Activated CD4-positive, alpha-beta memory T cell treated with anti-CD3 and anti-CD28 coated beads for 36 hours (primary cell): Measurements from ENCODE around the gene TSSK6. TPM values are rescaled to one million over a fixed set of nuclear protein-coding genes. Genes with fewer than 3 reads are reported as not detected.

ENCODE experiments used
- CTCF ChIA-PET: fragments of 350-600 bp; sonication (Branson Sonifier 250); formaldehyde crosslinking; loops from one replicate; lab custom pipeline; 2021; ENCODE audit warnings: antibody characterized with exemption, inconsistent platforms; lab: Charles Lee
- POLR2A ChIA-PET: fragments of 350-600 bp; sonication (Branson Sonifier 250); formaldehyde crosslinking; loops from one replicate; lab custom pipeline; 2021; ENCODE audit warnings: antibody characterized with exemption; lab: Charles Lee
- DNase-seq: peaks from one replicate; pipeline ENCODE4 v3.0.0-alpha.2; 2020
- H3K27ac Mint-ChIP-seq: one replicate; pipeline ENCODE4 v1.8.0; 2021; ENCODE audit warnings: mixed read lengths
- H3K27me3 Mint-ChIP-seq: one replicate; pipeline ENCODE4 v1.8.0; 2021; ENCODE audit warnings: mixed read lengths
- H3K36me3 Mint-ChIP-seq: one replicate; pipeline ENCODE4 v1.8.0; 2021; ENCODE audit warnings: mixed read lengths
- H3K4me1 Mint-ChIP-seq: one replicate; pipeline ENCODE4 v1.8.0; 2021; ENCODE audit warnings: low read depth, mixed read lengths
- H3K4me3 Mint-ChIP-seq: one replicate; pipeline ENCODE4 v1.8.0; 2021; ENCODE audit warnings: mild to moderate bottlenecking, mixed read lengths
- H3K9me3 Mint-ChIP-seq: one replicate; pipeline ENCODE4 v1.8.0; 2021; ENCODE audit warnings: mixed read lengths
- intact Hi-C: fragments of 100-400 bp; cut with micrococcal nuclease; formaldehyde crosslinking; loops from one replicate; pipeline ENCODE4 v1.15.1; 2023
- total RNA-seq, 2 experiments: library from RNA; stranded (reverse); gene quantifications; one replicate each; pipeline ENCODE4 v1.2.3, GENCODE V29; 2021

The TSSK6 gene
- total RNA-seq, 2 experiments from 2014 or later = 3.1 to 4.7 TPM

DNA sequence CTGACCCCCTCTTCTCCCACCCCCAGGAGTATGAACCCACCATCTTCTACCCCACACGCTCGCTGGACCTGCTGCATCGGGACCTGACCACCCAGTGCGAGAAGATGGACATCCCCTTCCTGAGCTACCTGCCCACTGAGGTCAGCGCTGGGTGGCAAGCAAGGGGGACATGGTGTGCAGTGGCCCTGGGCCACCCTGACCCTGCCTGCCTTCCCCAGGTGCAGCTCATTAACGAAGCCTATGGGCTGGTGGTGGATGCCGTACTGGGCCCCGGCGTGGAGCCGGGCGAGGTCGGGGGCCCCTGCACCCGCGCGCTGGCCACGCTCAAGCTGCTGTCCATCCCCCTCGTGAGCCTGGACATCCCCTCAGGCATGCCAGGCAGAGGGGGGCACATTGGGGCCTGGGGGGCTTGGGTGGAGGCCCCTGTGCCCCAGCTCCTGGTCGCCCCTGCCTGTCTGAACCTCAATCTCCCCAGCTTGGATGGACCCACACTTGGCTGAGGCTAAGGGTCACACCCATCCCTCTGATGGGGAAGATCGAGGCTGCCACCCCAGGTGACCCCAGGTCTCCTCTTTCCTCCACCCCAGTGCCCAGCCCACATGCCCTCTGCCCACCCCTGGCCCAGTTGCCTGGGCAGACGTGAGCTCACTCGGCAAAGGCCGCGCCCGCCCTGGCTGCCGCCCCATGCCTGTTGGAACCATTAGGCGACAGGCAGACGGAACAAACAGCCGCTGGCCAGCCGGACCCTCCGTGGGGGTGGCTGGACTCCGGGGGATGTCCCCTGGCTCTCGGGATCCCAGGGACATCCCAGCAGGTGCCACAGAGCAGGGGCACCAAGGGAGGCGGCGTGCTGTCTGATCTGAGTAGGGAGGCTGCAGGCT is 20.2 kb upstream of the TSSK6 start:
- H3K27ac Mint-ChIP-seq = no peak overlapping the region
- H3K27me3 Mint-ChIP-seq = peaks cover 5% of the 10 kb centered on the region
- H3K4me3 Mint-ChIP-seq = no peak overlapping the region
- peaks cover 23% of the 10 kb centered on the region for H3K4me1 Mint-ChIP-seq
- no peaks in the 10 kb centered on the region for H3K9me3 Mint-ChIP-seq
- intact Hi-C loops = no loop called here
- ChIA-PET POLR2A (interaction anchor here (1.0 kb wide), 1 partner anchor 133 kb away, joined by 3 read pairs; the partner anchor contains the start of gene ZNF101), CTCF (interaction anchor here (0.8 to 2.7 kb wide), 4 partner anchors 19 to 108 kb away, joined by 3 to 13 read pairs (median 4); partner anchors contain the start of gene GMIP)
- no peak for DNase-seq
- peaks cover 2% of the 10 kb centered on the region for H3K36me3 Mint-ChIP-seq

DNA sequence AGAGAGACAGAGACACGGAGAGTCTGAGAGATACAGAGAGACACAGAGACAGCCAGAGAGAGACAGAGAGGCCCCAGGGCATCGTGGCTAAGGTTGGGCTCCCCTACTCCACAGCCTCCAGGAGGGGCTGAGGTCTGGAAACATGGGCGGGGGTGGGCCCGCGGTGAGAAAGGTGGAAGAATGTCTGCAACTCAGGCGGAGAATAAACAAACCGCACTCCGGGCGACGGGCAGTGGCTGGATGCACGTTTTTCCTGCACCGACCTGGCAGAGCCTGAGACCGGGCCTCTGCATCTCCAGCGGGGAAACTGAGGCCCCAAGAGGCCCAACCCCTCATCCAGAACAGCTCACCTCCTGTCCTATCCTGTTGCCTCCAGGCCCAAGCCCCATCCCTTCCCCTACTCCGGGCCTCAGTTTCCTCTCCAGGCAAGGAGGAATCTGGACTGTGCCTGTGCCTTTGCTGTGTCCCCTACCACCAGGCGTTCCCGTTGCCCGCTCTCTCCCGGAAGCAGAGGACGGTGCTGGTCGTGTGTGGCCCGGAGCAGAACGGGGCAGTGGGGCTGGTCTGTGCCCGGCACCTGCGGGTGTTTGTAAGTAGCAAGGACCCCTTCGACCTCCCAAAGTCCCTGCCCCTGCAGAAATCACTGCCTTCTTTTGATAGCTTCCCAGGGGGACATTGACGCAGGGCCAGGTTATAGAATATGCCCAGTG is 19.4 kb upstream of the TSSK6 start:
- no peaks in the 10 kb centered on the region for H3K9me3 Mint-ChIP-seq

DNA sequence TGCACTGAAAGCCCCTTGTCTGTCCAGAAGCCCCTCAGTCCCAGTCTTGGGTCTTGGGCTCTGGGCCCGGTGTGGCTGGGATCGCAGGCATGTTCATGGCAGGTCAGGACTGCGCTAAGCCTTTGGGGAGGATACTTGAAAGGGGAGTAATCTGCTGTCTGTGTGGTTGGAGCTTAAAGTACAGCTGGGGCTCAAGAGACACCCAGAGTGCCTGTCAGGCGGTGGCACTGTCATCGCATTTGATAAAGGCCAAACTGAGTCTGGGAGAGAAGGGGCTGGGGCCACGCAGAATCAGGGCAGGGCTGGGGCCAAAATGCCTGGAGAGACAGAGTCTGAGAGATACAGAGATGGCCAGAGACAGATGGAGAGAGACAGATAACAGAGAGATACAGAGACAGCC is 18.5 kb upstream of the TSSK6 start:
- no peak overlapping the region for H3K4me3 Mint-ChIP-seq
- no peak overlapping the region for H3K27ac Mint-ChIP-seq
- intact Hi-C loops = no loop called here
- peaks cover 3% of the 10 kb centered on the region for H3K36me3 Mint-ChIP-seq
- H3K27me3 Mint-ChIP-seq = peaks cover 4% of the 10 kb centered on the region
- CTCF ChIA-PET = interaction anchor here (2.7 kb wide), 1 partner anchor 110 kb away, joined by 13 read pairs; the partner anchor contains the start of gene GMIP
- POLR2A ChIA-PET = no interaction called here
- no peaks in the 10 kb centered on the region for H3K9me3 Mint-ChIP-seq
- no peak for DNase-seq
- H3K4me1 Mint-ChIP-seq = peaks cover 18% of the 10 kb centered on the region

More for the DNA sequence above, 19.4 kb upstream of the TSSK6 start:
- intact Hi-C loops = no loop called here
- peaks cover 5% of the 10 kb centered on the region for H3K27me3 Mint-ChIP-seq
- CTCF ChIA-PET = interaction anchor here (0.8 to 2.7 kb wide), 3 partner anchors 19 to 109 kb away, joined by 3 to 13 read pairs (median 4); partner anchors contain the start of gene GMIP
- H3K27ac Mint-ChIP-seq = no peak overlapping the region
- H3K4me3 Mint-ChIP-seq = no peak overlapping the region
- peaks cover 2% of the 10 kb centered on the region for H3K36me3 Mint-ChIP-seq
- no peak for DNase-seq
- H3K4me1 Mint-ChIP-seq = peaks cover 22% of the 10 kb centered on the region
- POLR2A ChIA-PET = interaction anchor here (1.0 kb wide), 1 partner anchor 133 kb away, joined by 3 read pairs; the partner anchor contains the start of gene ZNF101

DNA sequence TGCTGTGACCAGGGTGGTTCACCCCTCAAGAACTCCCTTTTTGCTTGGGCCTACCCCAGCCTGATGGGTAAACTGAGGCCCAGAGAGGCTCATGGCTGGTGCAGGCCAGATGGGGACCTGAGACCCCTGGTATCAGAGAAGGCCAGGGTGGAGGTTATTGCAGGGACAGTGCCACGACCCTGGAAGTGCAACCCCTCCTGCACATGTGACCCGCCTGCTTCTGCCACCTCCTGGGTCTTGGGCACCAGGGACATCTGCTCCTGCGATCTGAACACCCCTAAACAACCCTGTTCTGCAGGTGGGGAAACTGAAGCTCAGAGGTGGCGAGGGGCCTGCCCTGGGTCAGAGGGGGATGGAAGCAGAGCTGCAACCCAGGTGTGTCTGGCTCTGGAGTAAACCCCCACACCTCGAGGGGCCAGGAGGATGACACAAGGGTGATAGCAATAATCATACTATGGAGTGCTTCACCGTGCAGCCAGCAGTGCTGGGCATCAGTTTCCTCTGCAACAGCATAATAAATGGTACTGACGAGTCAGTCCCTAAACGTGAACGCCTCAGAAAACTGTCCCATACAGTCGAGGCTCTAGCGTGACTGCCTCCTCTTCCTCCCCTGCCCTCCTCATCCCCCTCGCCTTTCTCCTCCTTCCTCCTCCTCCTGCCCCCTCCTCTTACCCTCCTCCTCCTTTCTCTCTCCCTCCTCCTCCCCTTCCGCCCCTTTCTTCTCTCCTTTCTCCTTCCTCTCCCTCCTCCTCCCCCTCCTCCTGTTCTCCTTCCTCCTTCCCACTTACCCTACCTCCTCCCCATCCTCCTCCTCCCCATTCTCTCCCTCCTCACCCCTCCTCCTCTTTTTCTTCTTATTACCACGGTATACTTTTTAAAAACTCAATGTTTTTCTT is 17.7 kb upstream of the TSSK6 start:
- H3K27ac Mint-ChIP-seq = no peak overlapping the region
- H3K4me3 Mint-ChIP-seq = no peak overlapping the region
- CTCF ChIA-PET = interaction anchor here (0.7 to 4.5 kb wide), 41 partner anchors 8 to 426 kb away, joined by 3 to 98 read pairs (median 5); partner anchors contain the start of genes ATP13A1, GMIP, LPAR2 and NDUFA13
- H3K9me3 Mint-ChIP-seq = no peaks in the 10 kb centered on the region
- H3K4me1 Mint-ChIP-seq = peaks cover 13% of the 10 kb centered on the region
- H3K27me3 Mint-ChIP-seq = no peaks in the 10 kb centered on the region
- POLR2A ChIA-PET = interaction anchor here (0.9 to 2.0 kb wide), 3 partner anchors 17 to 129 kb away, joined by 3 to 8 read pairs (median 8); partner anchors contain the start of genes GMIP, NDUFA13 and TSSK6
- intact Hi-C loops = loop anchor here (1.0 kb wide), 2 partner anchors 111 to 426 kb away; no protein-coding TSS in a partner anchor
- peaks cover 3% of the 10 kb centered on the region for H3K36me3 Mint-ChIP-seq
- DNase-seq = no peak

DNA sequence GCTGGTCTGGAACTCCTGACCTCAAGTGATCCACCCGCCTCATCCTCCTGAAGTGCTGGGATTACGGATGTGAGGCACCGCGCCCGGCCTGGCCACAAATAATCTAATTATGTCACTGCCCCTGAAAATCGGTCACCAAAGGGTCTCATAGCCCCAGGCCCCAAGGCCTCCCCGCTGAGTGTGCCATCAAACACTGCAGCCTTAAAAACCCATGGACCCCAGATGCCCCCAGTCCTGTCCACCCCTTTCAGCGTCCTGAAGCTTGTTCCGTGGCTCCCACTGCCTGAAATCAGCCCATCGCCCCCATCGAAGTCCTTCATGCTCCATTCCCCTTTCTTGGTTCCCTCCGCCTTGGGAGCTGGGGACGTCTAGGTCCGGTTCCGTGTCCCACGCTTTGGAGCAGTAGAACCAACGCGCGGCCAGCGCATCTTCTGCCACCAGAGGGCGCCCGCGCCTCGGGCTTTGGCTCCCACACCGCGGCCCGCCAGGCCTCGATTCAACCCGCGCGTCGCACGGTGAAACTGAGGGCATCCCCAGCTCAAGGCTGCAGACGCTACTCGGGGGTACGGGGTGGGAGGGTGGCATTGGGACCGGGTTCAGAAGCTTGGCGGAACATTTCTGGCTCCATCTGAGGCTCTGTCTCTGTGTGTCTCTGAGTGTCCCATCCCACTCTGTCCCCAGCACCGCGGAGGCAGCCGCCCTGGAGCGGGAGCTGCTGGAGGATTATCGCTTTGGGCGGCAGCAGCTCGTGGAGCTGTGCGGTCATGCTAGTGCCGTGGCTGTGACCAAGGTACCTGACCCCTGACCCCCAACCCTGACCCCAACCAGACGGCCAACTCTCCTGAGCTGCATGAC is 16.8 kb upstream of the TSSK6 start:
- no peak overlapping the region for H3K27ac Mint-ChIP-seq
- CTCF ChIA-PET = interaction anchor here (0.6 to 4.5 kb wide), 47 partner anchors 9 to 427 kb away, joined by 3 to 98 read pairs (median 5); partner anchors contain the start of genes ATP13A1, GMIP, LPAR2 and NDUFA13
- intact Hi-C loops = loop anchor here (1.0 kb wide), 2 partner anchors 112 to 427 kb away; no protein-coding TSS in a partner anchor

DNA sequence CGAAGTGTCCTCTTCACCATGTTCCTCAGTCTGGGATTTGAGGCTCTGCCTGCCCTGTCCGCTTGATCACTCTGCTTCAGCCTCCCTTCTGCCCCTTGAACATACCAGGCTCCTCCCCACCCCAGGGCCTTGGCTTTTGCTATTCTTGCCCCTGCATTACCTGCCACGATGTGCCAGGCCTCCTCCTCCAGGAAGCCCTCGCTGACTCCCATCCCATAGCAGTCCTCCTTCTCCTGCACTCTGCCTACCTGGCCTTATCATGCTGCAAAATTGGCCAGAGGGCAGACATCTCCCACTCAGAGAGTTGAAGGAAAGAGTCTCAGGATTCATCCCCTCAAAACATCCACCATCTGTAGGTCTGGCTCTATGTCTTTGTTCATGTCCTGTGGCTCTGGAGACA is 15.5 kb upstream of the TSSK6 start:
- DNase-seq = no peak
- intact Hi-C loops = no loop called here
- no peaks in the 10 kb centered on the region for H3K9me3 Mint-ChIP-seq
- H3K4me3 Mint-ChIP-seq = no peak overlapping the region
- H3K27ac Mint-ChIP-seq = no peak overlapping the region
- peaks cover 8% of the 10 kb centered on the region for H3K4me1 Mint-ChIP-seq
- POLR2A ChIA-PET = interaction anchor here (1.2 kb wide), 1 partner anchor 115 kb away, joined by 4 read pairs; no protein-coding TSS in a partner anchor
- CTCF ChIA-PET = interaction anchor here (0.6 to 4.5 kb wide), 11 partner anchors 10 to 363 kb away, joined by 3 to 98 read pairs (median 4); partner anchors contain the start of gene GMIP
- no peaks in the 10 kb centered on the region for H3K27me3 Mint-ChIP-seq
- peaks cover 3% of the 10 kb centered on the region for H3K36me3 Mint-ChIP-seq

More for the DNA sequence above, 16.8 kb upstream of the TSSK6 start:
- Mint-ChIP-seq H3K4me1 (peaks cover 11% of the 10 kb centered on the region), H3K4me3 (no peak overlapping the region), H3K27me3 (no peaks in the 10 kb centered on the region), H3K36me3 (peaks cover 3% of the 10 kb centered on the region), H3K9me3 (no peaks in the 10 kb centered on the region)
- DNase-seq = peak; percentile 89
- POLR2A ChIA-PET = interaction anchor here (0.9 to 2.0 kb wide), 4 partner anchors 16 to 130 kb away, joined by 3 to 8 read pairs (median 6); partner anchors contain the start of genes GMIP, NDUFA13 and TSSK6

DNA sequence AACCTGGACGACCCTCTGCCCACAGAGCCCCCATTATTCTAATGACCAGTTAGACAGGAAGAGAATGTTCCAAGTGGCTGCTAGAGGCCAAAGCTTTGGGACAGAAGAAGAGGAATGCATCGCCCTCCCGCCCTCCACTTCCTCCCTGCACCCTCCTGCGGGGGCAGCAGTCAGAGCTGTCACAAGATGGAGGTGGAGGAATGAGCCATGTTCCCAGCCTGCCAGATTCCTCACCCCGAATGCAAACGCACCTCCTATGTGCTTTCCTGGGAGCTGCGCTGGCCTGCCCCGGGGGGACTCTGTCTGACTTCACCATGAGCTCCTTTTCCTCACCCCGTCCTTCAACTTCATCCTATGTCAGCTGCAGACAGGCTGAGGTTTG is 15.1 kb upstream of the TSSK6 start:
- CTCF ChIA-PET = interaction anchor here (0.7 to 4.5 kb wide), 5 partner anchors 24 to 115 kb away, joined by 3 to 98 read pairs (median 4); partner anchors contain the start of gene GMIP
- POLR2A ChIA-PET = no interaction called here
- H3K27me3 Mint-ChIP-seq = no peaks in the 10 kb centered on the region
- peaks cover 8% of the 10 kb centered on the region for H3K4me1 Mint-ChIP-seq
- peaks cover 3% of the 10 kb centered on the region for H3K36me3 Mint-ChIP-seq
- no peaks in the 10 kb centered on the region for H3K9me3 Mint-ChIP-seq
- intact Hi-C loops = no loop called here
- no peak overlapping the region for H3K27ac Mint-ChIP-seq
- no peak overlapping the region for H3K4me3 Mint-ChIP-seq
- DNase-seq = no peak

DNA sequence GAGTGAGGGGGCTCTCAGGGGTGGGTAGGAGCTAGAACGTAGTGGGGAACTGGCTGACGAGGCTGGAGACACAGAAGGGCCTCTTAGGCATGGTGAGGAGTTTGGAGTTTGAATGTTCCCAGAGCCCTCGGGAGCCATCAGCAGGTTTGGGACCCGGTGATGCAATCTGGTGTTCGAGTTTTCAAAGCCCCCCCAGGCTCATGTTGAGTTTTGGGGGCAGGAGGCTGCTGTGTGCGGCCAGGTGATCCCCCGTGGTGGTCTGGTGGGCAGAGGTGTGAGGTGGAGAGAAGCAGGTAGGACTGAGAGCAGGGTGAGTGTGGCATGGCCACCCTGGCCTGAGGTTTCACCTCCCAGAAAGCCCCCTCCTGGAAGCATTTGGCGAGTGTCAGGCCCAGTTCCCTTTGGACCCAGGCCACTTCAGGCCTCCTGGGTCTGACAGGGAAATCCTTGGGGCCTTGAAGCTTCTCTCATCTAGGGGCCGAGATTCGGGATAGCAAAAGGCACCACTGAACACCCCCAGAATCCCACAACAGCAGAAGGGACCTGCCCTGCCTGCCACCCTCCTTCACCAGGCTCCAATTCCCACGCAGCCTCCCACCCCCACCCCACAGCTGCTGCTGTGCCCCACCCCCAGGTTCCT is 14.6 kb upstream of the TSSK6 start:
- CTCF ChIA-PET = interaction anchor here (0.7 to 4.5 kb wide), 5 partner anchors 25 to 115 kb away, joined by 4 to 98 read pairs (median 9); partner anchors contain the start of gene GMIP
- H3K27ac Mint-ChIP-seq = no peak overlapping the region
- peaks cover 3% of the 10 kb centered on the region for H3K36me3 Mint-ChIP-seq
- no peak overlapping the region for H3K4me3 Mint-ChIP-seq
- H3K27me3 Mint-ChIP-seq = no peaks in the 10 kb centered on the region
- DNase-seq = no peak
- POLR2A ChIA-PET = interaction anchor here (1.2 kb wide), 1 partner anchor 15 kb away, joined by 4 read pairs; the partner anchor contains the start of gene TSSK6
- peaks cover 8% of the 10 kb centered on the region for H3K4me1 Mint-ChIP-seq
- H3K9me3 Mint-ChIP-seq = no peaks in the 10 kb centered on the region
- intact Hi-C loops = no loop called here

DNA sequence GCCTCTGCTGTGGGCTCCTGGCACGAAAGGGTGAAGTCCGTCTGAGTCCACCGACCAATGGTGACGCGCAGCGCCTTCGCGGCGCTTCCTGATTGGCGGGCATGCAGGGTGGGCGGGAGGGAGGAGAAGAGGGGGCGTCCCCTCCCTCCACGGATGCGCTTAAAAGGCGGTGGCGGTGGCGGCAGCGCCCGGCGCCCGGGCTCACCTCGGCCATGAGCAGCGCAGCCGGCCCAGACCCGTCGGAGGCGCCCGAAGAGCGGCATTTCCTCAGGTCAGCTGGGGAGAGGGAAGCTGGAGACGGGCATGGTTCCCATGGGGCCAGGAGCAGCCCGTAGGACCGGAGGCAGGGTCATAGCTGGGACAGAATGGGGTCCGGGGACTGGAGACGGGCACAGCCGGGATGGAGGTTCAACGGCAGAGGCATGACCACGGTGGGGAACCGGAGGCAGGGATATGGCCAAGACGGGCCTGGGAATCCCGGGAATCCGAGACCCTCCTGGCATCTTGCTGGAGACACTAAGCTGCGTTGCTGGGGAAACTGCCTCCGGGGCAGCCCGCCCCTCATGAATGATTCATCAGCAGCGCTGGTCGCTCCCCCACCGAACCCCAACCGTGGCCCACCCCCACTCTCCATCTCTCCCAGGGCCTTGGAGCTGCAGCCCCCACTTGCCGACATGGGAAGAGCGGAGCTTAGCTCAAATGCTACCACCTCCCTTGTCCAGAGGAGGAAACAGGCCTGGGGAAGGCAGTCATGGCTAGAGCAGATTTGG is 13.6 kb upstream of the TSSK6 start, which contains the start of gene YJEFN3:
Gene YJEFN3 (plus strand): TSS at position 191 of the 770 bp plus-strand sequence. CDS start 22 bp downstream, at position 213.
- ChIA-PET CTCF (interaction anchor here (1.5 to 4.5 kb wide), 2 partner anchors 26 to 115 kb away, joined by 9 to 98 read pairs; partner anchors contain the start of gene GMIP), POLR2A (interaction anchor here (1.2 kb wide), 1 partner anchor 14 kb away, joined by 4 read pairs; the partner anchor contains the start of gene TSSK6)
- no peak for DNase-seq
- no peaks in the 10 kb centered on the region for H3K9me3 Mint-ChIP-seq
- peaks cover 8% of the 10 kb centered on the region for H3K4me1 Mint-ChIP-seq
- intact Hi-C loops = no loop called here
- H3K36me3 Mint-ChIP-seq = peaks cover 7% of the 10 kb centered on the region
- no peak within 1 kb of the TSS for H3K27ac Mint-ChIP-seq
- H3K4me3 Mint-ChIP-seq = no peak within 1 kb of the TSS
- no peaks in the 10 kb centered on the region for H3K27me3 Mint-ChIP-seq
